ENCODE measurements around the gene FCRL1. TPM values are rescaled to one million over a fixed set of nuclear protein-coding genes. Genes with fewer than 3 reads are reported as not detected.

FCRL1 gene
- total and polyA plus RNA-seq, 10 of the 15 experiments (the other 5 are each of a cell fraction or from before 2014, with no cell fraction given): 0.23 to 2.4 (median 0.87) TPM; not detected in 2

DNA sequence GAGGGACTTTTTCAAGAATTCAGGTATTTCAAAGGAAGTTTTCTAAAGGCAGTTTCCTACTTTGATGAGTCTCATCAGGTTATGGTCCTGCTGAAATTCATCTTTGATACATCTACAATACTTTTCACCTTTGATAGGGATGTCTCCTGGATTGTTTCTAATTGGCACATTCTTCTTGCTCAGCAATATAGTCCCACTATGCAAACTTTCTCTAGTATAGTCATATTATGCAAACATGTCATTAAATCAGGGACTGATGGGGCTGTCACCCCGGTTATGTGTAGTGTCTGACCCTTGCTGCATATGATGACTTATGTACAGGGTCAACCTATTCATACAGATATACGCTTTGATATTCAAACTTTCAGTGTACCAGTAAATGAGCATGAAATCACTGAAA, 379 bp upstream of the FCRL1 start:
- ChIA-PET POLR2A (no interaction called here), SMC1A (ENCODE audit: uncharacterized antibody, unreplicated experiment) (interaction anchor here (1.0 to 1.4 kb wide), 2 partner anchors 8 to 9 kb away, joined by 4 read pairs; no protein-coding TSS in a partner anchor), RAD21 (ENCODE audit: unreplicated experiment) (no interaction called here), CTCF (interaction anchor here (1.2 kb wide), 1 partner anchor 34 kb away, joined by 5 read pairs; no protein-coding TSS in a partner anchor)
- 0% methylated on average over 2 of the region's 2 CpGs for WGBS (ENCODE audit: insufficient coverage, insufficient replicate concordance, low lambda C conversion rate, missing lambda C conversion rate)
- intact Hi-C loops (cut with micrococcal nuclease; ENCODE audit: unreplicated experiment) (no loop called here), in situ Hi-C loops (cut with MboI) (no loop called here)
- no peak overlapping the region for H3K27ac ChIP-seq (ENCODE audit: control insufficient read depth, insufficient read depth)
- H3K4me3 ChIP-seq: no peak overlapping the region
- no peaks in the 10 kb centered on the region for H3K79me2 ChIP-seq (ENCODE audit: control insufficient read depth, insufficient read depth, low read length)
- H2AFZ ChIP-seq (ENCODE audit: control insufficient read depth, low read depth, low read length): no peak overlapping the region
- H3K4me1 ChIP-seq (ENCODE audit: control insufficient read depth, insufficient read depth, low read length): no peaks in the 10 kb centered on the region
- no TSS peak for BruUV-seq (replicated peaks)
- DNase-seq (ENCODE audit: low read depth, low spot score) (no peak), FAIRE-seq (no peak), ATAC-seq (no peak)
- H3K9me3 ChIP-seq (replicated peaks; ENCODE audit: control insufficient read depth, insufficient read depth, low read length): no peaks in the 10 kb centered on the region
- H3K36me3 ChIP-seq (ENCODE audit: control insufficient read depth in 2 of 2, insufficient read depth in 2 of 2, low read length in 1 of 2): no peaks in the 10 kb centered on the region
- H3K27me3 ChIP-seq (replicated peaks in 1 of 2; ENCODE audit: control insufficient read depth in 2 of 2, insufficient read depth in 2 of 2, low read length in 1 of 2): peaks cover 0 to 7% of the 10 kb centered on the region in 2 experiments; a peak in 1 of 4 replicates
- no peaks in the 10 kb centered on the region for H4K20me1 ChIP-seq (ENCODE audit: control insufficient read depth, insufficient read depth)
- H3K4me2 ChIP-seq (ENCODE audit: control insufficient read depth, insufficient read depth): no peak overlapping the region
- H3K9ac ChIP-seq (ENCODE audit: control insufficient read depth, insufficient read depth, low read length): no peak overlapping the region
- TF ChIP-seq CREB1 (IDR thresholded peaks at IDR 0.05; ENCODE audit: low read depth): no peak
- TF ChIP-seq ATF7 (IDR thresholded peaks at IDR 0.05; ENCODE audit: low read depth): no peak
- TF ChIP-seq RBBP5 (conservative IDR thresholded peaks at IDR 0.05): no peak
- no peak for TF ChIP-seq MYB (IDR thresholded peaks at IDR 0.05; ENCODE audit: borderline replicate concordance, low read depth, low read length)
- TF ChIP-seq, protein P1, sequence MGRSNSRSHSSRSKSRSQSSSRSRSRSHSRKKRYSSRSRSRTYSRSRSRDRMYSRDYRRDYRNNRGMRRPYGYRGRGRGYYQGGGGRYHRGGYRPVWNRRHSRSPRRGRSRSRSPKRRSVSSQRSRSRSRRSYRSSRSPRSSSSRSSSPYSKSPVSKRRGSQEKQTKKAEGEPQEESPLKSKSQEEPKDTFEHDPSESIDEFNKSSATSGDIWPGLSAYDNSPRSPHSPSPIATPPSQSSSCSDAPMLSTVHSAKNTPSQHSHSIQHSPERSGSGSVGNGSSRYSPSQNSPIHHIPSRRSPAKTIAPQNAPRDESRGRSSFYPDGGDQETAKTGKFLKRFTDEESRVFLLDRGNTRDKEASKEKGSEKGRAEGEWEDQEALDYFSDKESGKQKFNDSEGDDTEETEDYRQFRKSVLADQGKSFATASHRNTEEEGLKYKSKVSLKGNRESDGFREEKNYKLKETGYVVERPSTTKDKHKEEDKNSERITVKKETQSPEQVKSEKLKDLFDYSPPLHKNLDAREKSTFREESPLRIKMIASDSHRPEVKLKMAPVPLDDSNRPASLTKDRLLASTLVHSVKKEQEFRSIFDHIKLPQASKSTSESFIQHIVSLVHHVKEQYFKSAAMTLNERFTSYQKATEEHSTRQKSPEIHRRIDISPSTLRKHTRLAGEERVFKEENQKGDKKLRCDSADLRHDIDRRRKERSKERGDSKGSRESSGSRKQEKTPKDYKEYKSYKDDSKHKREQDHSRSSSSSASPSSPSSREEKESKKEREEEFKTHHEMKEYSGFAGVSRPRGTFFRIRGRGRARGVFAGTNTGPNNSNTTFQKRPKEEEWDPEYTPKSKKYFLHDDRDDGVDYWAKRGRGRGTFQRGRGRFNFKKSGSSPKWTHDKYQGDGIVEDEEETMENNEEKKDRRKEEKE (IDR thresholded peaks at IDR 0.05): no peak
- TF ChIP-seq, protein P2, sequence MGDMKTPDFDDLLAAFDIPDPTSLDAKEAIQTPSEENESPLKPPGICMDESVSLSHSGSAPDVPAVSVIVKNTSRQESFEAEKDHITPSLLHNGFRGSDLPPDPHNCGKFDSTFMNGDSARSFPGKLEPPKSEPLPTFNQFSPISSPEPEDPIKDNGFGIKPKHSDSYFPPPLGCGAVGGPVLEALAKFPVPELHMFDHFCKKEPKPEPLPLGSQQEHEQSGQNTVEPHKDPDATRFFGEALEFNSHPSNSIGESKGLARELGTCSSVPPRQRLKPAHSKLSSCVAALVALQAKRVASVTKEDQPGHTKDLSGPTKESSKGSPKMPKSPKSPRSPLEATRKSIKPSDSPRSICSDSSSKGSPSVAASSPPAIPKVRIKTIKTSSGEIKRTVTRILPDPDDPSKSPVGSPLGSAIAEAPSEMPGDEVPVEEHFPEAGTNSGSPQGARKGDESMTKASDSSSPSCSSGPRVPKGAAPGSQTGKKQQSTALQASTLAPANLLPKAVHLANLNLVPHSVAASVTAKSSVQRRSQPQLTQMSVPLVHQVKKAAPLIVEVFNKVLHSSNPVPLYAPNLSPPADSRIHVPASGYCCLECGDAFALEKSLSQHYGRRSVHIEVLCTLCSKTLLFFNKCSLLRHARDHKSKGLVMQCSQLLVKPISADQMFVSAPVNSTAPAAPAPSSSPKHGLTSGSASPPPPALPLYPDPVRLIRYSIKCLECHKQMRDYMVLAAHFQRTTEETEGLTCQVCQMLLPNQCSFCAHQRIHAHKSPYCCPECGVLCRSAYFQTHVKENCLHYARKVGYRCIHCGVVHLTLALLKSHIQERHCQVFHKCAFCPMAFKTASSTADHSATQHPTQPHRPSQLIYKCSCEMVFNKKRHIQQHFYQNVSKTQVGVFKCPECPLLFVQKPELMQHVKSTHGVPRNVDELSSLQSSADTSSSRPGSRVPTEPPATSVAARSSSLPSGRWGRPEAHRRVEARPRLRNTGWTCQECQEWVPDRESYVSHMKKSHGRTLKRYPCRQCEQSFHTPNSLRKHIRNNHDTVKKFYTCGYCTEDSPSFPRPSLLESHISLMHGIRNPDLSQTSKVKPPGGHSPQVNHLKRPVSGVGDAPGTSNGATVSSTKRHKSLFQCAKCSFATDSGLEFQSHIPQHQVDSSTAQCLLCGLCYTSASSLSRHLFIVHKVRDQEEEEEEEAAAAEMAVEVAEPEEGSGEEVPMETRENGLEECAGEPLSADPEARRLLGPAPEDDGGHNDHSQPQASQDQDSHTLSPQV (IDR thresholded peaks at IDR 0.05): no peak
- no peak for TF ChIP-seq HDGF (IDR thresholded peaks at IDR 0.05)
- no peak for TF ChIP-seq SREBF1 (IDR thresholded peaks at IDR 0.05; ENCODE audit: low read length)
- no peak for TF ChIP-seq KLF5 (IDR thresholded peaks at IDR 0.05; ENCODE audit: partially characterized antibody)
- TF ChIP-seq POLR2A (IDR thresholded peaks at IDR 0.05; ENCODE audit: low read depth, low read length): no peak
- TF ChIP-seq, protein P3, sequence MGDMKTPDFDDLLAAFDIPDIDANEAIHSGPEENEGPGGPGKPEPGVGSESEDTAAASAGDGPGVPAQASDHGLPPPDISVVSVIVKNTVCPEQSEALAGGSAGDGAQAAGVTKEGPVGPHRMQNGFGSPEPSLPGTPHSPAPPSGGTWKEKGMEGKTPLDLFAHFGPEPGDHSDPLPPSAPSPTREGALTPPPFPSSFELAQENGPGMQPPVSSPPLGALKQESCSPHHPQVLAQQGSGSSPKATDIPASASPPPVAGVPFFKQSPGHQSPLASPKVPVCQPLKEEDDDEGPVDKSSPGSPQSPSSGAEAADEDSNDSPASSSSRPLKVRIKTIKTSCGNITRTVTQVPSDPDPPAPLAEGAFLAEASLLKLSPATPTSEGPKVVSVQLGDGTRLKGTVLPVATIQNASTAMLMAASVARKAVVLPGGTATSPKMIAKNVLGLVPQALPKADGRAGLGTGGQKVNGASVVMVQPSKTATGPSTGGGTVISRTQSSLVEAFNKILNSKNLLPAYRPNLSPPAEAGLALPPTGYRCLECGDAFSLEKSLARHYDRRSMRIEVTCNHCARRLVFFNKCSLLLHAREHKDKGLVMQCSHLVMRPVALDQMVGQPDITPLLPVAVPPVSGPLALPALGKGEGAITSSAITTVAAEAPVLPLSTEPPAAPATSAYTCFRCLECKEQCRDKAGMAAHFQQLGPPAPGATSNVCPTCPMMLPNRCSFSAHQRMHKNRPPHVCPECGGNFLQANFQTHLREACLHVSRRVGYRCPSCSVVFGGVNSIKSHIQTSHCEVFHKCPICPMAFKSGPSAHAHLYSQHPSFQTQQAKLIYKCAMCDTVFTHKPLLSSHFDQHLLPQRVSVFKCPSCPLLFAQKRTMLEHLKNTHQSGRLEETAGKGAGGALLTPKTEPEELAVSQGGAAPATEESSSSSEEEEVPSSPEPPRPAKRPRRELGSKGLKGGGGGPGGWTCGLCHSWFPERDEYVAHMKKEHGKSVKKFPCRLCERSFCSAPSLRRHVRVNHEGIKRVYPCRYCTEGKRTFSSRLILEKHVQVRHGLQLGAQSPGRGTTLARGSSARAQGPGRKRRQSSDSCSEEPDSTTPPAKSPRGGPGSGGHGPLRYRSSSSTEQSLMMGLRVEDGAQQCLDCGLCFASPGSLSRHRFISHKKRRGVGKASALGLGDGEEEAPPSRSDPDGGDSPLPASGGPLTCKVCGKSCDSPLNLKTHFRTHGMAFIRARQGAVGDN (IDR thresholded peaks at IDR 0.05): no peak
- no peak for TF ChIP-seq POU2F2 (IDR thresholded peaks at IDR 0.05; ENCODE audit: borderline replicate concordance, low read depth, low read length)
- TF ChIP-seq HCFC1 (IDR thresholded peaks at IDR 0.05; ENCODE audit: low read length): no peak
- no peak for TF ChIP-seq HDAC2 (IDR thresholded peaks at IDR 0.05)
- TF ChIP-seq STAT3 (IDR thresholded peaks at IDR 0.05; ENCODE audit: low read depth, low read length): no peak
- no peak for TF ChIP-seq GABPA (IDR thresholded peaks at IDR 0.05; ENCODE audit: low read depth)
